A673 (cell line): ENCODE results near the gene FOXC2. TPM values are rescaled to one million over a fixed set of nuclear protein-coding genes. Genes with fewer than 3 reads are reported as not detected.

ENCODE experiments used
- BruUV-seq: library from RNA; stranded (reverse); fragments of 400-500 nt; replicated peaks from 2 replicates; lab custom pipeline; 2021; lab: Mats Ljungman, UMichigan
- CTCF ChIA-PET: fragments of 300-600 bp; sonication (Branson Sonifier 250); formaldehyde crosslinking; loops from one replicate; lab custom pipeline; 2022; ENCODE audit warnings: antibody characterized with exemption; lab: Charles Lee
- POLR2A ChIA-PET: fragments of 300-600 bp; sonication (Branson Sonifier 250); formaldehyde crosslinking; loops from one replicate; lab custom pipeline; 2022; ENCODE audit warnings: antibody characterized with exemption; ENCODE audit not compliant: low non-redundant PET; lab: Charles Lee
- DNase-seq: peaks from one replicate; pipeline ENCODE4 v3.0.0-alpha.2; 2015; ENCODE audit warnings: low spot score
- H3K27ac ChIP-seq: fragments of 200-600 bp; sonication (generic); 2 replicates; pipeline ENCODE4 v1.5.1; 2016; ENCODE audit warnings: mixed run types, low read depth, mild to moderate bottlenecking, mixed read lengths, antibody characterized with exemption, low read length; ENCODE audit not compliant: poor library complexity, severe bottlenecking
- H3K27me3 ChIP-seq: fragments of 200-600 bp; sonication (generic); replicated peaks from 2 replicates; pipeline ENCODE4 v1.6.1; 2017; ENCODE audit warnings: mixed run types, low read depth, mild to moderate bottlenecking, mixed read lengths, antibody characterized with exemption, low read length; ENCODE audit not compliant: insufficient read depth, poor library complexity
- H3K36me3 ChIP-seq: fragments of 200-600 bp; sonication (generic); 2 replicates; pipeline ENCODE4 v1.6.1; 2016; ENCODE audit warnings: mixed run types, mild to moderate bottlenecking, mixed read lengths, antibody characterized with exemption, low read length; ENCODE audit not compliant: insufficient read depth, poor library complexity, severe bottlenecking
- H3K4me1 ChIP-seq: fragments of 200-600 bp; sonication (generic); 2 replicates; pipeline ENCODE4 v1.6.1; 2017; ENCODE audit warnings: mixed run types, mild to moderate bottlenecking, mixed read lengths, antibody characterized with exemption, low read length; ENCODE audit not compliant: insufficient read depth, poor library complexity, severe bottlenecking
- H3K4me3 ChIP-seq: fragments of 200-600 bp; sonication (generic); 2 replicates; pipeline ENCODE4 v1.5.1; 2016; ENCODE audit warnings: low read depth, mixed run types, mild to moderate bottlenecking, mixed read lengths, low read length; ENCODE audit not compliant: poor library complexity, severe bottlenecking
- H3K9me3 ChIP-seq: fragments of 200-600 bp; sonication (generic); 2 replicates; pipeline ENCODE4 v1.6.1; 2016; ENCODE audit warnings: mixed run types, low read depth, mild to moderate bottlenecking, mixed read lengths, antibody characterized with exemption, low read length; ENCODE audit not compliant: poor library complexity, severe bottlenecking
- CTCF ChIP-seq: fragments of 300-800, 200-600 bp; sonication (generic); conservative IDR thresholded peaks from 2 replicates; pipeline ENCODE4 v1.5.1; 2017; ENCODE audit warnings: low read depth, mild to moderate bottlenecking, antibody characterized with exemption, low read length, moderate library complexity, mixed read lengths
- EZH2 ChIP-seq: fragments of 200-600 bp; sonication (generic); IDR thresholded peaks from 2 replicates; pipeline ENCODE4 v1.6.1; 2017; ENCODE audit warnings: borderline replicate concordance, low read depth, mild to moderate bottlenecking, mixed read lengths, antibody characterized with exemption, low read length; ENCODE audit not compliant: poor library complexity, severe bottlenecking
- intact Hi-C: fragments of 100-400 bp; cut with micrococcal nuclease; formaldehyde crosslinking; loops from one replicate; pipeline ENCODE4 v1.10.0; 2022; ENCODE audit not compliant: unreplicated experiment
- total RNA-seq: library from RNA; stranded (reverse); gene quantifications from 2 replicates; pipeline ENCODE4 v1.2.3, GENCODE V29; 2021

The FOXC2 gene
- total RNA-seq, 1 experiment from 2014 or later = 0.34 TPM

- ChIA-PET CTCF (no interaction called here), POLR2A (no interaction called here)
- intact Hi-C loops = no loop called here
- TF ChIP-seq CTCF = no peak
- TF ChIP-seq EZH2 = no peak
- Histone ChIP-seq H3K9me3 (no peaks in the 10 kb centered on the region), H3K4me3 (no peak overlapping the region), H3K27me3 (peaks cover 55% of the 10 kb centered on the region), H3K4me1 (no peaks in the 10 kb centered on the region), H3K36me3 (no peaks in the 10 kb centered on the region), H3K27ac (no peak overlapping the region)
- DNase-seq = no peak
- no TSS peak for BruUV-seq
These were observed 24.0 kb downstream of the FOXC2 start for GRCh38 chr16:86590501-86591144.

- ChIA-PET POLR2A (no interaction called here), CTCF (no interaction called here)
- H3K36me3 ChIP-seq = no peaks in the 10 kb centered on the region
- H3K27ac ChIP-seq = no peak overlapping the region
- no TSS peak for BruUV-seq
- H3K4me3 ChIP-seq = no peak overlapping the region
- no peak for TF ChIP-seq EZH2
- TF ChIP-seq CTCF = no peak
- intact Hi-C loops = no loop called here
- H3K4me1 ChIP-seq = no peaks in the 10 kb centered on the region
- H3K27me3 ChIP-seq = peaks cover 60% of the 10 kb centered on the region
- DNase-seq = no peak
- H3K9me3 ChIP-seq = no peaks in the 10 kb centered on the region
These were observed 24.6 kb downstream of the FOXC2 start for GRCh38 chr16:86591270-86591669.

- CTCF ChIA-PET = no interaction called here
- no TSS peak for BruUV-seq
- Histone ChIP-seq H3K4me1 (no peaks in the 10 kb centered on the region), H3K27me3 (peaks cover 64% of the 10 kb centered on the region), H3K4me3 (no peak overlapping the region), H3K9me3 (no peaks in the 10 kb centered on the region), H3K36me3 (no peaks in the 10 kb centered on the region), H3K27ac (no peak overlapping the region)
- POLR2A ChIA-PET = no interaction called here
- intact Hi-C loops = no loop called here
- DNase-seq = no peak
- no peak for TF ChIP-seq CTCF
- peak; percentile 20 for TF ChIP-seq EZH2
These were observed 27.4 kb downstream of the FOXC2 start for GRCh38 chr16:86593913-86594620.
